Esophagus muscularis mucosa (tissue), 4 donors: ENCODE measurements around the gene CAPN2. TPM values are rescaled to one million over a fixed set of nuclear protein-coding genes. Genes with fewer than 3 reads are reported as not detected.

Experiments used
- DNase-seq: peaks from one replicate; pipeline ENCODE4 v3.0.0-alpha.2; 2017; ENCODE audit errors: extremely low spot score
- H3K27ac ChIP-seq, 4 donors: fragments of 200-600 bp; sonication (generic); replicated peaks in 1 of 4; 1 replicate in 3 of 4; 2 replicates in 1 of 4; pipeline ENCODE4 v1.5.1; 2016 to 2019; ENCODE audit warnings: mild to moderate bottlenecking in 1 of 4
- H3K27me3 ChIP-seq, 4 donors: fragments of 200-600 bp; sonication (generic); one replicate each; pipeline versions ENCODE4 v1.5.1 to v1.6.0; 2016 to 2019
- H3K36me3 ChIP-seq, 4 donors: fragments of 200-600 bp; sonication (generic); one replicate each; pipeline ENCODE4 v1.5.1; 2016 to 2019
- H3K4me1 ChIP-seq, 4 donors: fragments of 200-600 bp; sonication (generic); one replicate each; pipeline ENCODE4 v1.5.1; 2016 to 2019
- H3K4me3 ChIP-seq, 4 donors: fragments of 200-600 bp; sonication (generic); 1 replicate in 2 of 4; 2 replicates in 2 of 4; pipeline ENCODE4 v1.5.1; 2016 to 2019; ENCODE audit warnings: mild to moderate bottlenecking in 4 of 4, moderate library complexity in 1 of 4
- H3K9me3 ChIP-seq, 4 donors: fragments of 200-600 bp; sonication (generic); 1 replicate in 3 of 4; 2 replicates in 1 of 4; pipeline ENCODE4 v1.5.1; 2016 to 2019
- CTCF ChIP-seq, 3 experiments: fragments of 200-600 bp in 2 of 3; fragments of 450-650 bp in 1 of 3; sonication (generic) in 2 of 3; IDR thresholded peaks; one replicate each; pipeline ENCODE4 v1.5.1; 2017 to 2019; ENCODE audit warnings: antibody characterized with exemption in 3 of 3, mild to moderate bottlenecking in 2 of 3, moderate library complexity in 1 of 3
- EP300 ChIP-seq: sonication (generic); formaldehyde crosslinking; IDR thresholded peaks from one replicate; pipeline ENCODE4 v1.6.1; 2017; ENCODE audit warnings: antibody characterized with exemption
- POLR2A ChIP-seq: fragments of 450-650 bp; IDR thresholded peaks from one replicate; pipeline ENCODE4 v1.6.1; 2017; ENCODE audit warnings: antibody characterized with exemption, moderate library complexity, mild to moderate bottlenecking, low read depth
- POLR2AphosphoS5 ChIP-seq, 2 donors: sonication (generic); formaldehyde crosslinking; IDR thresholded peaks; one replicate each; pipeline ENCODE4 v1.6.1; 2017; ENCODE audit warnings: antibody characterized with exemption in 2 of 2
- WGBS: methylation state at CpG from one replicate; pipeline ENCODE4 v1.1.5; 2018; 5-methylcytosine and 5-hydroxymethylcytosine counted together
- intact Hi-C: fragments of 100-400 bp; cut with DNase I; formaldehyde crosslinking; loops from one replicate; pipeline ENCODE4 v1.15.1; 2023
- total RNA-seq, 4 donors: library from RNA; depleted of rRNA; stranded (reverse); fragments of >200 nt; gene quantifications; one replicate each; pipeline versions ENCODE4 v1.1.0 to v1.2.1, GENCODE V29; 2016

CAPN2 gene
- total RNA-seq, 4 donors from 2014 or later: 91.9 to 231 (median 161) TPM

- WGBS: 93% methylated on average over 3 of the region's 3 CpGs
- H3K9me3 ChIP-seq: no peaks in the 10 kb centered on the region
- no peak for DNase-seq
Measured at GRCh38 chr1:223667484-223668182, 44.7 kb upstream of the CAPN2 start.

GRCh38 chr1:223669003-223669795 is 43.1 kb upstream of the CAPN2 start:
- H3K36me3 ChIP-seq: no peaks in the 10 kb centered on the region
- no peaks in the 10 kb centered on the region for H3K27me3 ChIP-seq
- no peaks in the 10 kb centered on the region for H3K4me1 ChIP-seq
- H3K4me3 ChIP-seq: no peak overlapping the region
- intact Hi-C loops: no loop called here
- WGBS: 65% methylated on average over 4 of the region's 6 CpGs
- no peak for DNase-seq
- TF ChIP-seq POLR2AphosphoS5 (IDR thresholded peaks at IDR 0.05): no peak
- TF ChIP-seq POLR2A: no peak
- TF ChIP-seq EP300: no peak
- no peak for TF ChIP-seq CTCF (IDR thresholded peaks at IDR 0.05)
- no peak overlapping the region for H3K27ac ChIP-seq
- peaks cover 0 to 4% (median 0%) of the 10 kb centered on the region in 4 donors for H3K9me3 ChIP-seq

More at GRCh38 chr1:223667484-223668182, 44.7 kb upstream of the CAPN2 start:
- H3K27me3 ChIP-seq: no peaks in the 10 kb centered on the region
- no peak for TF ChIP-seq POLR2A
- no peak for TF ChIP-seq CTCF (IDR thresholded peaks at IDR 0.05)
- TF ChIP-seq POLR2AphosphoS5 (IDR thresholded peaks at IDR 0.05): no peak
- no peak for TF ChIP-seq EP300
- H3K27ac ChIP-seq: no peak overlapping the region
- intact Hi-C loops: no loop called here
- no peaks in the 10 kb centered on the region for H3K36me3 ChIP-seq
- H3K4me1 ChIP-seq: no peaks in the 10 kb centered on the region
- no peak overlapping the region for H3K4me3 ChIP-seq

- no peak for TF ChIP-seq POLR2AphosphoS5 (IDR thresholded peaks at IDR 0.05)
- no peak for TF ChIP-seq POLR2A
- no peak for TF ChIP-seq EP300
- peak in 1 of 3 experiments; percentile 25 for TF ChIP-seq CTCF (IDR thresholded peaks at IDR 0.05)
- no peak overlapping the region for H3K4me3 ChIP-seq
- H3K36me3 ChIP-seq: no peaks in the 10 kb centered on the region
- DNase-seq: no peak
- H3K9me3 ChIP-seq: peaks cover 0 to 9% (median 4%) of the 10 kb centered on the region in 4 donors
- H3K4me1 ChIP-seq: no peaks in the 10 kb centered on the region
- no peaks in the 10 kb centered on the region for H3K27me3 ChIP-seq
- 69% methylated on average over 7 of the region's 7 CpGs for WGBS
- H3K27ac ChIP-seq: no peak overlapping the region
- intact Hi-C loops: no loop called here
Measured at GRCh38 chr1:223670458-223671159, 41.7 kb upstream of the CAPN2 start.

GRCh38 chr1:223674119-223674890 is 38.0 kb upstream of the CAPN2 start:
- Histone ChIP-seq H3K9me3 (peaks cover 0 to 9% (median 4%) of the 10 kb centered on the region in 4 donors), H3K27ac (no peak overlapping the region), H3K36me3 (no peaks in the 10 kb centered on the region), H3K27me3 (no peaks in the 10 kb centered on the region), H3K4me1 (no peaks in the 10 kb centered on the region), H3K4me3 (no peak overlapping the region)
- 62% methylated on average over 4 of the region's 5 CpGs for WGBS
- no peak for TF ChIP-seq POLR2AphosphoS5 (IDR thresholded peaks at IDR 0.05)
- no peak for TF ChIP-seq POLR2A
- TF ChIP-seq CTCF (IDR thresholded peaks at IDR 0.05): no peak
- no peak for TF ChIP-seq EP300
- no peak for DNase-seq
- intact Hi-C loops: no loop called here
